ENCODE results near the gene CDKN2D. TPM values are rescaled to one million over a fixed set of nuclear protein-coding genes. Genes with fewer than 3 reads are reported as not detected.

CDKN2D gene
- total RNA-seq, 1 experiment from 2014 or later: 13.8 TPM

GRCh38 chr19:10600149-10600548, 31.4 kb upstream of the CDKN2D start:
- H3K4me3 ChIP-seq (replicated peaks in 1 of 2; ENCODE audit: low read depth in 1 of 2, low read length in 2 of 2): no peak overlapping the region
- H3K9ac ChIP-seq (ENCODE audit: low read length): no peak overlapping the region
- no peaks in the 10 kb centered on the region for H3K36me3 ChIP-seq (ENCODE audit: control insufficient read depth in 1 of 2, insufficient read depth in 2 of 2, low read length in 2 of 2)
- H3K27me3 ChIP-seq (ENCODE audit: insufficient read depth, low read length): no peaks in the 10 kb centered on the region
- no peak for ATAC-seq
- ChIA-PET POLR2A (interaction anchor here (1.0 kb wide), 1 partner anchor 118 kb away, joined by 4 read pairs; the partner anchor contains the start of gene DNM2), RAD21 (ENCODE audit: low non-redundant PET in 1 of 2, low total read pairs in 2 of 2, uncharacterized antibody in 2 of 2, unreplicated experiment in 2 of 2) (no interaction called here), CTCF (no interaction called here)
- H3K9me3 ChIP-seq (ENCODE audit: control insufficient read depth in 1 of 2, insufficient read depth in 1 of 2, low read depth in 1 of 2, low read length in 2 of 2): no peaks in the 10 kb centered on the region
- no peak overlapping the region for H3K4me2 ChIP-seq (ENCODE audit: low read length)
- no peaks in the 10 kb centered on the region for H4K20me1 ChIP-seq (ENCODE audit: insufficient read depth)
- no peak for TF ChIP-seq ZFX (IDR thresholded peaks at IDR 0.05)
- TF ChIP-seq SP1 (IDR thresholded peaks at IDR 0.05; ENCODE audit: low read depth): no peak
- TF ChIP-seq ELF1 (IDR thresholded peaks at IDR 0.05; ENCODE audit: borderline replicate concordance, low read depth): no peak
- no peak for TF ChIP-seq SIN3A (IDR thresholded peaks at IDR 0.05; ENCODE audit: low read depth)
- no peak for TF ChIP-seq REST (IDR thresholded peaks at IDR 0.05; ENCODE audit: low read depth)
- TF ChIP-seq RAD21 (IDR thresholded peaks at IDR 0.05; ENCODE audit: low read depth): no peak
- TF ChIP-seq JUND (IDR thresholded peaks at IDR 0.05): no peak
- no peak for TF ChIP-seq EZH2phosphoT487 (IDR thresholded peaks at IDR 0.05; ENCODE audit: borderline replicate concordance)
- no peak for TF ChIP-seq EZH2 (IDR thresholded peaks at IDR 0.05)
- no peaks in the 10 kb centered on the region for H3K9me2 ChIP-seq (ENCODE audit: insufficient read depth)
- no peaks in the 10 kb centered on the region for H3K79me2 ChIP-seq (ENCODE audit: insufficient read depth, low read length)
- no peak overlapping the region for H3K27ac ChIP-seq (ENCODE audit: low read depth, low read length)
- intact Hi-C loops (cut with micrococcal nuclease): no loop called here
- BruUV-seq (replicated peaks): no TSS peak
- no peak for DNase-seq (ENCODE audit: low read depth, low spot score)
- peaks cover 5 to 16% of the 10 kb centered on the region in 2 experiments; a peak in 3 of 4 replicates for H3K4me1 ChIP-seq (ENCODE audit: control insufficient read depth in 1 of 2, insufficient read depth in 2 of 2, low read length in 2 of 2)
- H2AFZ ChIP-seq (ENCODE audit: low read depth, low read length, poor library complexity, severe bottlenecking): no peak overlapping the region

Data from HCT116 (cell line).